OCI-LY1 (cell line): Measurements from ENCODE around the gene NEURL3.

ENCODE experiments used
- CTCF ChIP-seq: fragments of 200-600 bp; sonication (generic), shearing (Covaris generic); IDR thresholded peaks from 2 replicates; pipeline ENCODE4 v1.5.1; 2017; ENCODE audit warnings: mild to moderate bottlenecking, antibody characterized with exemption, low read length, moderate library complexity, mixed read lengths
- EZH2 ChIP-seq: fragments of 200-600 bp; sonication (generic), shearing (Covaris generic); IDR thresholded peaks from 2 replicates; pipeline ENCODE4 v1.8.0; 2017; ENCODE audit warnings: borderline replicate concordance, mixed run types, mild to moderate bottlenecking, antibody characterized with exemption, low read length, moderate library complexity, mixed read lengths

- no peak for TF ChIP-seq CTCF
- no peak for TF ChIP-seq EZH2
Measured at GRCh38 chr2:96553176-96553956, 48.2 kb upstream of the NEURL3 start.
